Peyer's patch (tissue), 4 donors: Measurements from ENCODE around the gene ITGA5. TPM values are rescaled to one million over a fixed set of nuclear protein-coding genes. Genes with fewer than 3 reads are reported as not detected.

ENCODE experiments used
- DNase-seq, 3 donors: peaks; one replicate each; pipeline ENCODE4 v3.0.0-alpha.2; 2017 to 2019
- H3K27ac ChIP-seq, 4 donors: fragments of 200-600 bp; sonication (generic); one replicate each; pipeline ENCODE4 v1.5.1; 2016 to 2019
- H3K27me3 ChIP-seq, 2 donors: fragments of 200-600 bp; sonication (generic); one replicate each; pipeline ENCODE4 v1.5.1; 2019
- H3K36me3 ChIP-seq, 3 donors: fragments of 200-600 bp; sonication (generic); one replicate each; pipeline ENCODE4 v1.5.1; 2016 to 2019
- H3K4me1 ChIP-seq, 4 donors: fragments of 200-600 bp; sonication (generic); one replicate each; pipeline ENCODE4 v1.5.1; 2016 to 2019
- H3K4me3 ChIP-seq, 4 donors: fragments of 200-600 bp; sonication (generic); 1 replicate in 3 of 4; 2 replicates in 1 of 4; pipeline ENCODE4 v1.5.1; 2016 to 2019; ENCODE audit warnings: mild to moderate bottlenecking in 1 of 4
- H3K9me3 ChIP-seq, 4 donors: fragments of 200-600 bp; sonication (generic); one replicate each; pipeline ENCODE4 v1.5.1; 2016 to 2019; ENCODE audit warnings: mild to moderate bottlenecking in 1 of 4
- POLR2A ChIP-seq, 2 donors: fragments of 450-650 bp; IDR thresholded peaks; one replicate each; pipeline ENCODE4 v1.5.1; 2017; ENCODE audit warnings: antibody characterized with exemption in 2 of 2, mild to moderate bottlenecking in 2 of 2, moderate library complexity in 2 of 2
- total RNA-seq, 4 donors: library from RNA; depleted of rRNA; stranded (reverse); fragments of >200 nt; gene quantifications; one replicate each; pipeline ENCODE4 v1.1.0, GENCODE V29; 2016
- TF ChIP-seq, protein P1 (sequence below), 6 experiments: fragments of 450-650 bp in 4 of 6; fragments of 200-600 bp in 2 of 6; sonication (generic) in 1 of 6; IDR thresholded peaks; one replicate each; pipeline ENCODE4 v1.5.1; 2017 to 2019; ENCODE audit warnings: antibody characterized with exemption in 6 of 6, mild to moderate bottlenecking in 3 of 6, moderate library complexity in 1 of 6

Gene ITGA5
- total RNA-seq, 4 donors from 2014 or later: 21.0 to 78.4 (median 44.5) TPM

DNA sequence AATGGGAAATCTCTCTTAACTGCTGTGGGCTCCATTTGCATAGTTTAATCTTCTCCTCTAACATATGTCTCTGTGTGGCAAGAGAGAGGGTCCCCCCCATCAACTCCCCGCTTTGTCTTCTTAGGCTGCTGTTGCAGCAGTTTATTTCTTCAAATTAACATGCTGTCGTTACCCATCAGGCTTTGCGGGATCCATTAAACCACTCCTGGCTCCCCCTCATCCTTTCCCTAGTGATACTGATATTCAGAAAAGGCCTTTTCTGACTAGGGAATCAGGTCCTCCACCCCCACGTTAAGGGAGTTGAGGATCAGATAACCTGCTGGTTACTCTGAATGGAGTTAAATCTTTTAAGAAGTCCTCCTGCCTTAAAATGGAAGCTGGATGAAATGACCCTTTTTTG is 70.0 kb downstream of the ITGA5 start:
- no peak for DNase-seq
- Histone ChIP-seq H3K27ac (no peak overlapping the region), H3K9me3 (no peaks in the 10 kb centered on the region), H3K4me3 (no peak overlapping the region), H3K4me1 (no peaks in the 10 kb centered on the region), H3K36me3 (peaks cover 0 to 75% (median 0%) of the 10 kb centered on the region in 3 donors), H3K27me3 (no peaks in the 10 kb centered on the region)
- TF ChIP-seq, protein P1, sequence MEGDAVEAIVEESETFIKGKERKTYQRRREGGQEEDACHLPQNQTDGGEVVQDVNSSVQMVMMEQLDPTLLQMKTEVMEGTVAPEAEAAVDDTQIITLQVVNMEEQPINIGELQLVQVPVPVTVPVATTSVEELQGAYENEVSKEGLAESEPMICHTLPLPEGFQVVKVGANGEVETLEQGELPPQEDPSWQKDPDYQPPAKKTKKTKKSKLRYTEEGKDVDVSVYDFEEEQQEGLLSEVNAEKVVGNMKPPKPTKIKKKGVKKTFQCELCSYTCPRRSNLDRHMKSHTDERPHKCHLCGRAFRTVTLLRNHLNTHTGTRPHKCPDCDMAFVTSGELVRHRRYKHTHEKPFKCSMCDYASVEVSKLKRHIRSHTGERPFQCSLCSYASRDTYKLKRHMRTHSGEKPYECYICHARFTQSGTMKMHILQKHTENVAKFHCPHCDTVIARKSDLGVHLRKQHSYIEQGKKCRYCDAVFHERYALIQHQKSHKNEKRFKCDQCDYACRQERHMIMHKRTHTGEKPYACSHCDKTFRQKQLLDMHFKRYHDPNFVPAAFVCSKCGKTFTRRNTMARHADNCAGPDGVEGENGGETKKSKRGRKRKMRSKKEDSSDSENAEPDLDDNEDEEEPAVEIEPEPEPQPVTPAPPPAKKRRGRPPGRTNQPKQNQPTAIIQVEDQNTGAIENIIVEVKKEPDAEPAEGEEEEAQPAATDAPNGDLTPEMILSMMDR (IDR thresholded peaks at IDR 0.05): no peak
- TF ChIP-seq POLR2A (IDR thresholded peaks at IDR 0.05): no peak

Other genes starting within 250 kb of the ITGA5 start
- 10 to 100 TPM; 37.7 to 86.6 (median 54.2) TPM for gene SMUG1, start 230.3 kb downstream of the ITGA5 start, total RNA-seq
- gene CBX5, start 139.1 kb downstream of the ITGA5 start, total RNA-seq: 10 to 100 TPM; 14.9 to 33.0 (median 20.4) TPM
- gene HNRNPA1, start 138.5 kb downstream of the ITGA5 start, total RNA-seq: 100 to 1,000 TPM; 198 to 703 (median 254) TPM
- not detected for gene NFE2, start 118.3 kb downstream of the ITGA5 start, total RNA-seq
- gene COPZ1, start 94.1 kb downstream of the ITGA5 start, total RNA-seq: 10 to 100 TPM; 42.4 to 66.9 (median 54.2) TPM
- not detected for gene GPR84, start 54.8 kb downstream of the ITGA5 start, total RNA-seq
- 10 to 100 TPM in 2 of 4 donors, 1 to 10 TPM in 2; 7.3 to 28.1 (median 9.7) TPM for gene ZNF385A, start 34.5 kb downstream of the ITGA5 start, total RNA-seq
- gene GTSF1, start 54.3 kb upstream of the ITGA5 start, total RNA-seq: 1 to 10 TPM in 1 of 4 donors, not detected in 3; 1.8 TPM
- gene NCKAP1L, start 78.5 kb upstream of the ITGA5 start, total RNA-seq: 10 to 100 TPM in 2 of 4 donors, 1 to 10 TPM in 2; 7.4 to 33.8 (median 10.4) TPM
- 1 to 10 TPM in 3 of 4 donors, under 1 TPM in 1; 0.88 to 9.1 (median 2.9) TPM for gene PDE1B, start 130.3 kb upstream of the ITGA5 start, total RNA-seq
- 1 to 10 TPM; 1.1 to 4.1 (median 1.8) TPM for gene PPP1R1A, start 169.4 kb upstream of the ITGA5 start, total RNA-seq
- gene LACRT, start 215.6 kb upstream of the ITGA5 start, total RNA-seq: not detected
- gene DCD, start 229.1 kb upstream of the ITGA5 start, total RNA-seq: not detected